Right renal pelvis (tissue), 4 donors: Measurements from ENCODE around the gene KIDINS220. TPM values are rescaled to one million over a fixed set of nuclear protein-coding genes. Genes with fewer than 3 reads are reported as not detected.
"Not testable (repeated sequence)": the region's sequence is repeated elsewhere in the genome, so short reads cannot be mapped to it uniquely, and the experiment has no call there.

ENCODE experiments used
- DNase-seq, 4 donors: peaks; one replicate each; pipeline ENCODE4 v3.0.0-alpha.2; 2013; ENCODE audit warnings: low read depth in 4 of 4, low spot score in 3 of 4, missing footprints in 1 of 4
- polyA plus RNA-seq, 4 donors: library from polyadenylated mRNA; unstranded; fragments of 120-200 nt; gene quantifications; one replicate each; pipeline ENCODE4 v1.2.1, GENCODE V29; 2013; ENCODE audit not compliant: insufficient read length in 4 of 4

The KIDINS220 gene
- polyA plus RNA-seq, 4 donors, result 82.1 to 99.5 (median 91.5) TPM

GRCh38 chr2:8756716-8757115 is 80.7 kb downstream of the KIDINS220 start:
- DNase-seq, result no peak

GRCh38 chr2:8756230-8756629 is 81.2 kb downstream of the KIDINS220 start:
- DNase-seq, result no peak

- DNase-seq, result no peak
These were observed 83.2 kb downstream of the KIDINS220 start for GRCh38 chr2:8754106-8754776.

GRCh38 chr2:8753609-8754008 is 83.8 kb downstream of the KIDINS220 start:
- no peak for DNase-seq

GRCh38 chr2:8752385-8752784 is 85.0 kb downstream of the KIDINS220 start:
- no peak for DNase-seq

GRCh38 chr2:8750221-8750620 is 87.2 kb downstream of the KIDINS220 start:
- DNase-seq, result no peak

GRCh38 chr2:8743261-8743660 is 94.2 kb downstream of the KIDINS220 start:
- DNase-seq, result no peak

- DNase-seq, result no peak
These were observed 97.3 kb downstream of the KIDINS220 start for GRCh38 chr2:8740136-8740535.

GRCh38 chr2:8737571-8738175 is 99.7 kb downstream of the KIDINS220 start:
- no peak for DNase-seq

GRCh38 chr2:8732601-8733000 is 104.8 kb downstream of the KIDINS220 start:
- DNase-seq, result no peak

GRCh38 chr2:8729939-8730338 is 107.5 kb downstream of the KIDINS220 start:
- no peak for DNase-seq

- not testable (repeated sequence) for DNase-seq
These were observed 108.3 kb downstream of the KIDINS220 start for GRCh38 chr2:8729101-8729500.

GRCh38 chr2:8728305-8729015 is 109.0 kb downstream of the KIDINS220 start:
- DNase-seq, result no peak

- no peak for DNase-seq
These were observed 111.6 kb downstream of the KIDINS220 start for GRCh38 chr2:8725838-8726237.

- DNase-seq, result no peak
These were observed 114.4 kb downstream of the KIDINS220 start for GRCh38 chr2:8722986-8723385.

- DNase-seq, result no peak
These were observed 116.0 kb downstream of the KIDINS220 start for GRCh38 chr2:8721410-8721809.

GRCh38 chr2:8720741-8721140 is 116.7 kb downstream of the KIDINS220 start:
- DNase-seq, result no peak

- DNase-seq, result no peak
These were observed 117.9 kb downstream of the KIDINS220 start for GRCh38 chr2:8719528-8719927.

GRCh38 chr2:8714971-8715370 is 122.4 kb downstream of the KIDINS220 start:
- DNase-seq, result no peak

GRCh38 chr2:8714283-8714682 is 123.1 kb downstream of the KIDINS220 start:
- DNase-seq, result no peak

GRCh38 chr2:8710951-8711350 is 126.5 kb downstream of the KIDINS220 start:
- no peak for DNase-seq

- no peak for DNase-seq
These were observed 127.8 kb downstream of the KIDINS220 start for GRCh38 chr2:8709611-8710010.
